ENCODE data around the gene G3BP1. TPM values are rescaled to one million over a fixed set of nuclear protein-coding genes. Genes with fewer than 3 reads are reported as not detected.

G3BP1 gene
- total RNA-seq, 4 donors from 2014 or later = 35.4 to 88.6 (median 66.7) TPM

DNA sequence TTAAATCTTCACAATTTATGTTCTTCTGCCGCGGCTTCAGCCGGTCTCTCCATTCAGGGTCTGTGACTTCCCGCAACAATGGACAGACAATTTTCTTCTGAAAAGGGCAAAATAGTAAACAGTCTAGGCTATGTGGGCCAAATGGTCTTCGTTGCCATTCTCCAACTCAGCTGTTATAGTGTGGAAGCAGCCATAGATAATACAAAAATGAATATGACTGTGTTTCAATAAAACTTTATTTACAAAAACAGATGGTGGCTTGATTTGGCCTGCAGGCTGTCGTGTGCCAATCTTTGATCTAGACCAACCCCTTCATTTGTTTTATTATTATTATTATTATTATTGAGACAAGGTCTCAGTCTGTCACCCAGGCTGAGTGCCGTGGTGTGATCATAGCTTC, 41.4 kb upstream of the G3BP1 start:
- H3K9me3 ChIP-seq = peaks cover 0 to 4% of the 10 kb centered on the region in 2 donors
- no peaks in the 10 kb centered on the region for H3K36me3 ChIP-seq
- DNase-seq = no peak
- TF ChIP-seq, protein P1, sequence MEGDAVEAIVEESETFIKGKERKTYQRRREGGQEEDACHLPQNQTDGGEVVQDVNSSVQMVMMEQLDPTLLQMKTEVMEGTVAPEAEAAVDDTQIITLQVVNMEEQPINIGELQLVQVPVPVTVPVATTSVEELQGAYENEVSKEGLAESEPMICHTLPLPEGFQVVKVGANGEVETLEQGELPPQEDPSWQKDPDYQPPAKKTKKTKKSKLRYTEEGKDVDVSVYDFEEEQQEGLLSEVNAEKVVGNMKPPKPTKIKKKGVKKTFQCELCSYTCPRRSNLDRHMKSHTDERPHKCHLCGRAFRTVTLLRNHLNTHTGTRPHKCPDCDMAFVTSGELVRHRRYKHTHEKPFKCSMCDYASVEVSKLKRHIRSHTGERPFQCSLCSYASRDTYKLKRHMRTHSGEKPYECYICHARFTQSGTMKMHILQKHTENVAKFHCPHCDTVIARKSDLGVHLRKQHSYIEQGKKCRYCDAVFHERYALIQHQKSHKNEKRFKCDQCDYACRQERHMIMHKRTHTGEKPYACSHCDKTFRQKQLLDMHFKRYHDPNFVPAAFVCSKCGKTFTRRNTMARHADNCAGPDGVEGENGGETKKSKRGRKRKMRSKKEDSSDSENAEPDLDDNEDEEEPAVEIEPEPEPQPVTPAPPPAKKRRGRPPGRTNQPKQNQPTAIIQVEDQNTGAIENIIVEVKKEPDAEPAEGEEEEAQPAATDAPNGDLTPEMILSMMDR (IDR thresholded peaks at IDR 0.05) = no peak
- no peak for TF ChIP-seq POLR2AphosphoS5 (IDR thresholded peaks at IDR 0.05)
- no peak for TF ChIP-seq POLR2A (IDR thresholded peaks at IDR 0.05)
- TF ChIP-seq EP300 (IDR thresholded peaks at IDR 0.05; ENCODE audit: low read depth) = no peak
- H3K4me1 ChIP-seq = no peaks in the 10 kb centered on the region
- no peak overlapping the region for H3K4me3 ChIP-seq
- 97 to 100% methylated on average over 6 to 7 of the region's 7 CpGs for WGBS, 2 donors (ENCODE audit: low coverage in 1 of 2)
- intact Hi-C loops (cut with DNase I; ENCODE audit: low total_unique reads) (no loop called here), in situ Hi-C loops (cut with MboI; ENCODE audit: low pct_ligation_motif_present in 1 of 4, low pct_unique_long_range_greater_than_20kb in 1 of 4, low sequenced_read_pairs in 3 of 4) (loop anchor here in 2 of 4 donors (25.0 kb wide), 2 partner anchors 218 to 293 kb away; partner anchors contain the start of gene SLC36A1 (in 1 of the 2))
- H3K27ac ChIP-seq = no peak overlapping the region
- no peaks in the 10 kb centered on the region for H3K27me3 ChIP-seq

DNA sequence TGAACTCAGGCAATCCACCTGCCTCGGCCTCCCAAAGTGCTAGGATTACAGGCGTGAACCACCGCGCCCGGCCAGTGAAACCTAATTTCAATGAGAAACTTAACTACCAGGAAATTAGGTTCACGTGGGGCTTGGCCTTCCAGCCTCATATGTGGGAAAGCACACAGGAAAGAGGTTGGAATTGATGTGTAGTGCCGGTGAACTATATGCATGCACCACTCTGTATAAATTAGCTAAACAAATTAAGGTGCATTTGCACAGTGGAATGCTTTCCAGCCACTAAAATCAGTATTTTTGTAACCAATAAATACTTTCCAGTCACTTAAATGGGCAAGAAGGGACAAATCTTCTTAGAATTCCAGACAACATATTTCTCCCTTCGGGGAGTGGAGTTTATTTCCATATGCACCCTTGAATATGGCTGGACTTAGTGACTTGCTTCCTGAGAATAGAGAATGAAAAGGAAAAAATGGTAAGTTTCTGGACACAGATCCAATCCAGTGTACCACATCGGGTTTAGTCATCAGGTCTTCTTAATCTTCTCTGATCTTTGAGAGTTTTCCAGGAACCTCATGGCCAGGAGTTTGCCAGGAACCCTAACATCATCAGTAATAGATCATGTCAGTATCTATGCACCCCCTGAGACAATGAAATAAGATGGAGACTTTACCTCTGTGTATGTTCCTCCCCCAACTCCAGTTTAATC, 38.2 kb upstream of the G3BP1 start:
- Histone ChIP-seq H3K36me3 (no peaks in the 10 kb centered on the region), H3K4me3 (no peak overlapping the region)
- intact Hi-C loops (cut with DNase I; ENCODE audit: low total_unique reads) = no loop called here

DNA sequence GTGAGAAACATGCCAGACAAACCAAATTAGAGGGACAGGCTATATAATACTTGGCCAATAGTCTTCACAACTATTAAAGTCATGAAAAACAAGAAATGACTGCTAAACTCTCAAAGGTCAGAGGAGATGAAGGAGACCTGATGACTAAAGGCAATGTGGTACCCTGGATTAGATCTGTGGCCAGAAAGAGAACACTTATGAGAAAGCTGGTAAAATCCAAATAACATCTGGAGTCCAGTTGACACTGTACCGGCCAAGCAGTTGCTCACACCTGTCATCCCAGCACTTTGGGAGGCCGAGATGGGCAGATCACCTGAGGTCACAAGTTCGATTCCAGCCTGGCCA, 37.7 kb upstream of the G3BP1 start:
- H3K27me3 ChIP-seq = no peaks in the 10 kb centered on the region
- no peak overlapping the region for H3K27ac ChIP-seq
- TF ChIP-seq POLR2A (IDR thresholded peaks at IDR 0.05) = no peak
- TF ChIP-seq, protein P1 (IDR thresholded peaks at IDR 0.05) = no peak
- no peaks in the 10 kb centered on the region for H3K36me3 ChIP-seq
- intact Hi-C loops (cut with DNase I; ENCODE audit: low total_unique reads) = no loop called here
- DNase-seq = no peak
- in situ Hi-C loops (cut with MboI; ENCODE audit: low pct_ligation_motif_present in 1 of 4, low pct_unique_long_range_greater_than_20kb in 1 of 4, low sequenced_read_pairs in 3 of 4) = loop anchor here in 2 of 4 donors (25.0 kb wide), 2 partner anchors 222 to 297 kb away; partner anchors contain the start of gene SLC36A1 (in 1 of the 2)
- peaks cover 0 to 4% of the 10 kb centered on the region in 2 donors for H3K9me3 ChIP-seq
- WGBS, 2 donors (ENCODE audit: low coverage in 1 of 2) = 93 to 98% methylated on average over 3 of the region's 3 CpGs
- H3K4me1 ChIP-seq = no peaks in the 10 kb centered on the region
- H3K4me3 ChIP-seq = no peak overlapping the region

More for the DNA sequence above, 38.2 kb upstream of the G3BP1 start:
- no peaks in the 10 kb centered on the region for H3K27me3 ChIP-seq
- 93 to 94% methylated on average over 6 to 9 of the region's 9 CpGs for WGBS, 2 donors (ENCODE audit: low coverage in 1 of 2)
- TF ChIP-seq POLR2A (IDR thresholded peaks at IDR 0.05) (no peak), EP300 (IDR thresholded peaks at IDR 0.05; ENCODE audit: low read depth) (no peak), POLR2AphosphoS5 (IDR thresholded peaks at IDR 0.05) (no peak)
- TF ChIP-seq, protein P1 (IDR thresholded peaks at IDR 0.05) = no peak
- DNase-seq = no peak
- peaks cover 0 to 4% of the 10 kb centered on the region in 2 donors for H3K9me3 ChIP-seq
- H3K4me1 ChIP-seq = no peaks in the 10 kb centered on the region
- H3K27ac ChIP-seq = no peak overlapping the region
- in situ Hi-C loops (cut with MboI; ENCODE audit: low pct_ligation_motif_present in 1 of 4, low pct_unique_long_range_greater_than_20kb in 1 of 4, low sequenced_read_pairs in 3 of 4) = loop anchor here in 2 of 4 donors (25.0 kb wide), 2 partner anchors 221 to 296 kb away; partner anchors contain the start of gene SLC36A1 (in 1 of the 2)

DNA sequence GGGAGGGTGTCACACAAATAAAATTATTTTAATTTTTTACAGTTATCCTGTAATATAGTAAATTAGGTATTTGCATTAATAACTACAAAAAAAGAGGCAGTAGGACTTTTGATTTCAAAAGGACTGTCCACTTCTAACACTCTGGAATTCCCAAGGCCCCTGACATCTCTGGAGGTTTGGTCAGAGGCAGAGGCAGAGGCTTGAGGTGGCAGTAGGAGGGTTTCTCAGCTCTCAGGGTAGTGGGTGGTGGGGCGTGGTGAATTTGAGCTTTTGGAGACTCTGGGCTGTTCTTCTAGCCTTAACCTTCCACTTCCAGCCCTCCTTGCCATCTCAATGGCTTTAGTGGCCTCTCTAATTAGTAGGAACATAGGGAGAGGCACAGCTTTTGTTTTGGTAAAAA, 36.1 kb upstream of the G3BP1 start:
- DNase-seq = no peak
- 40 to 95% methylated on average over 1 of the region's 1 CpG for WGBS, 2 donors (ENCODE audit: low coverage in 1 of 2)
- in situ Hi-C loops (cut with MboI; ENCODE audit: low pct_ligation_motif_present in 1 of 4, low pct_unique_long_range_greater_than_20kb in 1 of 4, low sequenced_read_pairs in 3 of 4) = loop anchor here in 3 of 4 donors (5.0 to 25.0 kb wide), 3 partner anchors 78 to 298 kb away; partner anchors contain the start of gene SLC36A1 (in 1 of the 3)
- intact Hi-C loops (cut with DNase I; ENCODE audit: low total_unique reads) = no loop called here
- H3K36me3 ChIP-seq = no peaks in the 10 kb centered on the region
- no peak overlapping the region for H3K4me3 ChIP-seq
- H3K27me3 ChIP-seq = no peaks in the 10 kb centered on the region
- TF ChIP-seq EP300 (IDR thresholded peaks at IDR 0.05; ENCODE audit: low read depth) = no peak
- TF ChIP-seq, protein P1 (IDR thresholded peaks at IDR 0.05) = no peak
- no peak for TF ChIP-seq POLR2AphosphoS5 (IDR thresholded peaks at IDR 0.05)
- no peak for TF ChIP-seq POLR2A (IDR thresholded peaks at IDR 0.05)
- peaks cover 0 to under 1% of the 10 kb centered on the region in 2 donors for H3K9me3 ChIP-seq
- no peak overlapping the region for H3K27ac ChIP-seq
- H3K4me1 ChIP-seq = peaks cover 0 to 12% (median 7%) of the 10 kb centered on the region in 4 donors
